Naive thymus-derived CD8-positive, alpha-beta T cell (primary cell): ENCODE data around the gene HBG2. TPM values are rescaled to one million over a fixed set of nuclear protein-coding genes. Genes with fewer than 3 reads are reported as not detected.
"Not testable (repeated sequence)": the region's sequence is repeated elsewhere in the genome, so short reads cannot be mapped to it uniquely, and the experiment has no call there.

Source experiments
- ATAC-seq, 2 donors: fragments of 150-1000 bp; cut with Tn5 transposase in 1 of 2; sonication (Bioruptor Pico), chemical (Tn5 transposase) in 1 of 2; 1 replicate in 1 of 2; 2 replicates in 1 of 2; pipeline ENCODE4 v1.10.0; 2021; ENCODE audit warnings: mild to moderate bottlenecking in 2 of 2, moderate library complexity in 2 of 2
- POLR2A ChIA-PET: fragments of 350-600 bp; sonication (Branson Sonifier 250); formaldehyde crosslinking; loops from one replicate; lab custom pipeline; 2021; ENCODE audit warnings: antibody characterized with exemption; lab: Charles Lee
- DNase-seq, 10 donors: peaks; one replicate each; pipeline versions ENCODE4 v3.0.0 to v3.0.0-alpha.2; 2020 to 2022
- H3K27ac Mint-ChIP-seq, 10 donors: one replicate each; pipeline ENCODE4 v1.8.0; 2020 to 2022; ENCODE audit warnings: mild to moderate bottlenecking in 10 of 10, mixed read lengths in 10 of 10, moderate library complexity in 4 of 10, inconsistent platforms in 1 of 10
- H3K27me3 Mint-ChIP-seq, 5 donors: one replicate each; pipeline ENCODE4 v1.8.0; 2021 to 2022; ENCODE audit warnings: mixed read lengths in 5 of 5
- H3K36me3 Mint-ChIP-seq, 3 donors: one replicate each; pipeline ENCODE4 v1.8.0; 2020 to 2022; ENCODE audit warnings: mixed read lengths in 3 of 3, mild to moderate bottlenecking in 2 of 3, inconsistent platforms in 1 of 3
- H3K4me1 Mint-ChIP-seq, 4 donors: one replicate each; pipeline ENCODE4 v1.8.0; 2021 to 2022; ENCODE audit warnings: mixed read lengths in 4 of 4
- H3K4me3 Mint-ChIP-seq, 10 donors: one replicate each; pipeline ENCODE4 v1.8.0; 2020 to 2022; ENCODE audit warnings: mild to moderate bottlenecking in 10 of 10, mixed read lengths in 10 of 10, moderate library complexity in 6 of 10, inconsistent platforms in 1 of 10
- H3K9me3 Mint-ChIP-seq, 9 donors: one replicate each; pipeline ENCODE4 v1.8.0; 2020 to 2022; ENCODE audit warnings: mixed read lengths in 9 of 9, mild to moderate bottlenecking in 3 of 9, inconsistent platforms in 1 of 9, moderate library complexity in 1 of 9
- polyA plus RNA-seq, 3 donors: library from polyadenylated mRNA; unstranded; fragments of 300-500 nt; fragmentation: Illumina TruSeq; gene quantifications; one replicate each; pipeline ENCODE4 v1.2.3, GENCODE V29; 2021
- total RNA-seq, 8 experiments: library from RNA in 2 of 8; stranded (reverse) in 2 of 8; gene quantifications; one replicate each; pipeline ENCODE4 v1.2.3 and lab custom pipeline; 2021 to 2026

HBG2 gene
- total and polyA plus RNA-seq, 5 experiments from 2014 or later: not detected

DNA sequence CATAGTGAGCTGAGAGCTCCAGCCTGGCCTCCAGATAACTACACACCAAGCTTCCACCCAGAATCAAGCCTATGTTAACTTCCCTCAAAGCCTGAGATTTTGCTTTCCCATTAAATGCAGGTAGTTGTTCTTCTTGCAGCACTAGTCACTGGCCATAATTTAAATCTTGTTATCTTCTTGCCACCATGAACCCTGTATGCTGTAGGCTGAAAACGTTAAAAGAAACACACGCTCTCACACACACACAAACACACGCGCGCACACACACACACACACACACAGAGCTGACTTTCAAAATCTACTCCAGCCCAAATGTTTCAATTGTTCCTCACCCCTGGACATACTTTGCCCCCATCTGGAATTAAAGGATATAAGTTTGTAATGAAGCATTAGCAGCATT lies 1.1 kb downstream of the HBG2 start:
- POLR2A ChIA-PET, H3K4me3 Mint-ChIP-seq, H3K36me3 Mint-ChIP-seq, H3K9me3 Mint-ChIP-seq, H3K4me1 Mint-ChIP-seq, DNase-seq, ATAC-seq, H3K27ac Mint-ChIP-seq: not testable (repeated sequence)
- H3K27me3 Mint-ChIP-seq: peaks cover 4 to 52% (median 7%) of the 10 kb centered on the region in 5 donors

DNA sequence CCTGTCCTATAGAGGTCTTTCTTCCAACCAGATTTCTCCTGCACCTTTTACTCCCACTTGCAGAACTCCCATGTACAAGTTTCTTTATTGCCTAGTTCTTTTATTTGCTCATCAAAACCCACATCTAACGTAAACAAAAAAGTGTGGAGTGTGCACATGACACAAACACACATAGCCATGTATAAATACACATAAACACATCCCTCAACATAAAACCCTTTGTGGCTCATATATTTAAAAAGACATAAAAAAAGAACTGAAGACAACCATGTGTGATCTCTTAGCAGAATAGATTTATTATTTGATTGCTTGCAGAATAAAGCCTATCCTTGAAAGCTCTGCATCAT lies 1.7 kb downstream of the HBG2 start:
- POLR2A ChIA-PET: no interaction called here
- no peak overlapping the region for H3K4me3 Mint-ChIP-seq
- peaks cover 0 to 3% (median 0%) of the 10 kb centered on the region in 9 donors for H3K9me3 Mint-ChIP-seq
- peaks cover 4 to 49% (median 7%) of the 10 kb centered on the region in 5 donors for H3K27me3 Mint-ChIP-seq
- H3K36me3 Mint-ChIP-seq: no peaks in the 10 kb centered on the region
- H3K4me1 Mint-ChIP-seq: no peaks in the 10 kb centered on the region
- DNase-seq (no peak), ATAC-seq (no peak)
- H3K27ac Mint-ChIP-seq: no peak overlapping the region

DNA sequence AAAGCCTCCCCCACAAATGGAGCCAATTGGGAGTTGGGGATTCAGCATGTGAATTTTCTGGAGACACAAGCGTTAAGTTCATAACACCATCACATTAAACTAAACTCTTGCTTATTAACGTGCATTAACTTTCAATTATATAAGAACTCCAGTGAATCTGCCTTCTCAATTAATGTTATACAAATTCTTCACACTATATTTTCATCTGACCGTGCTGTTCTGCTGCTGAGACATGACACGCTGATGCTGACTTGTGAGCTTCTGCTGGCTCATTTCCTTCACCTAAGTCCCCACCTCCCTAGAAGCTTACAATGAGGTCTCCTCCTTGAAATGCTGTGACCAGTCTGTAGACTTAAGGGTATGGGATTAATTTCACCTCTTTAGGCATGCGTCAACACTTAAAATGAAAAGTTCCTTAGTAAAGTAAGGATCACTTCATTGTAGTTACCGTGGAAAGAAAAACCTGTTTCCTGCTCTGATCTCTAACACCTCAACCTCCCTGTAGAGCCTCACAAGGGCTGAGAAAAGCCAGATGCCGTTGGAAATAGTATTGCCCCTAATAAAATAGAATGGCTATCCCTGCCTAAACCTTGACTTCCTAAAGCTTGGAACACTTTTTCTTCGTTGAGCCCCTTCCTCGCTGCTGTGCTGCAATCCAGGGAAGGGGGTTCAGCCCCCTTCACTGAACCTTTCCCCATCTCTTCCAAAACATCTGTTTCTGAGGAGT lies 2.2 kb downstream of the HBG2 start:
- H3K36me3 Mint-ChIP-seq: no peaks in the 10 kb centered on the region
- no peak overlapping the region for H3K4me3 Mint-ChIP-seq
- ATAC-seq (no peak), DNase-seq (no peak)
- no peak overlapping the region for H3K27ac Mint-ChIP-seq
- H3K9me3 Mint-ChIP-seq: peaks cover 0 to 1% (median 0%) of the 10 kb centered on the region in 9 donors
- no peaks in the 10 kb centered on the region for H3K4me1 Mint-ChIP-seq
- POLR2A ChIA-PET: no interaction called here
- peaks cover 0 to 44% (median 7%) of the 10 kb centered on the region in 5 donors for H3K27me3 Mint-ChIP-seq

DNA sequence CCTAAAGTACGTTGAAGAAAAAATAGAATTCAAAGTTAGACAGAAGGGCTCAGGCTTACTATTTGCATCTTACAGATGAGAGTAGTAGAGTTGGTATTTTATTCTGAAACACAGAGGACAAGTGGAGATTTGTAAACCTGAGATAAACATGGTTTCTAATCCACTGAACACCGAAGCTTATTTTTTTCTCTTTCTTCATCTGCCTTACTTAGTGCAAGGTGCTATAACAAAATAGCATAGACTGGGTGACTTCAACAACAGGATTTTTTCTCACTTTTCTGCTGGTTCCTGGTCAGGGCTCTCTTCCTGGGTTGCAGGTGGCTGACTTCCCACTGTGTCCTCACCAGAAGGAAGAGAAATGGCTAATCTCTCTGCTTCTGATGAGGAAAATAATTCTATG lies 2.8 kb downstream of the HBG2 start:
- no peaks in the 10 kb centered on the region for H3K36me3 Mint-ChIP-seq
- no peak overlapping the region for H3K27ac Mint-ChIP-seq
- no peak overlapping the region for H3K4me3 Mint-ChIP-seq
- DNase-seq (no peak), ATAC-seq (no peak)
- peaks cover 0 to 39% (median 7%) of the 10 kb centered on the region in 5 donors for H3K27me3 Mint-ChIP-seq
- no peaks in the 10 kb centered on the region for H3K4me1 Mint-ChIP-seq
- POLR2A ChIA-PET: no interaction called here
- peaks cover 0 to 1% (median 0%) of the 10 kb centered on the region in 9 donors for H3K9me3 Mint-ChIP-seq

DNA sequence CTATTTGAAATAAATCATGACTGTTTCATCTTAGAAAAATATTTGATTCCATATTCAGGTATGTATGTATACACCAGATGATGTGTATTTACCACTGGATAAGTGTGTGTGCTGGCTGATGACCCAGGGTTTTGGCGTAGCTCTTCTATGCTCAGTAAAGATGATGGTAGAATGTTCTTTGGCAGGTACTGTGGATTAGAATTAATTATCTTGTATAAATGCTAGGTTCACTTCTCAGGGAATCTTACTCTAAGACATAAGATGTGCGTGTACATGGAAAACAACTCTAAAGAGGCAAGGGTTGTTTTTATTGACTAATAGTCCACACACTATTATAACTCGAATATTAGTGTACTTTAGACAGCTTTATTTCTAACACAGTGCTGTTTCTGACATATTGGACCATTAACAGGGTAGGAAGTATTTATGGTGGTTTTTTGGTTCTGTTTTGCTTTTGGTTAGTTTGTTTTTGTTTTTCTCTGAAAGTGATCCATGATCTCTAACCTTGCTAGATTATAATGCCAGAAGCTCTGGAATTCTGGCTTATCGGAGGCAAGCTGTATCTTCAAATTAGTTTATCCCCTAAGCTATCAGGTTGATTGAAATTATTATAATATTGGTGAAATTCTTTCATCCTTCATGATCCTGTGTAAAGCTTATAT lies 3.9 kb downstream of the HBG2 start:
- Mint-ChIP-seq H3K27ac (no peak overlapping the region), H3K4me3 (no peak overlapping the region), H3K27me3 (peaks cover 0 to 37% (median 7%) of the 10 kb centered on the region in 5 donors), H3K9me3 (no peaks in the 10 kb centered on the region), H3K36me3 (no peaks in the 10 kb centered on the region), H3K4me1 (no peaks in the 10 kb centered on the region)
- ATAC-seq (no peak), DNase-seq (no peak)
- POLR2A ChIA-PET: no interaction called here

GRCh38 chr11:5249807-5250396 lies 4.7 kb downstream of the HBG2 start, which contains the start of gene HBG1:
HBG1 (minus strand) TSS chr11:5249857; CDS start chr11:5249804, 53 bp downstream.
- ATAC-seq, H3K4me1 Mint-ChIP-seq, H3K4me3 Mint-ChIP-seq, H3K36me3 Mint-ChIP-seq, H3K27ac Mint-ChIP-seq, POLR2A ChIA-PET, H3K9me3 Mint-ChIP-seq, DNase-seq: not testable (repeated sequence)
- peaks cover 0 to 37% (median 5%) of the 10 kb centered on the region in 5 donors for H3K27me3 Mint-ChIP-seq

DNA sequence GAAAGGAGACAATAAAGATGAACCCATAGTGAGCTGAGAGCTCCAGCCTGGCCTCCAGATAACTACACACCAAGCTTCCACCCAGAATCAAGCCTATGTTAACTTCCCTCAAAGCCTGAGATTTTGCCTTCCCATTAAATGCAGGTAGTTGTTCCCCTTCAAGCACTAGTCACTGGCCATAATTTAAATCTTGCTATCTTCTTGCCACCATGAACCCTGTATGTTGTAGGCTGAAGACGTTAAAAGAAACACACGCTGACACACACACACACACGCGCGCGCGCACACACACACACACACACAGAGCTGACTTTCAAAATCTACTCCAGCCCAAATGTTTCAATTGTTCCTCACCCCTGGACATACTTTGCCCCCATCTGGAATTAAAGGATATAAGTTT lies 6.1 kb downstream of the HBG2 start:
- H3K9me3 Mint-ChIP-seq, H3K27ac Mint-ChIP-seq, ATAC-seq, POLR2A ChIA-PET, H3K4me3 Mint-ChIP-seq, H3K36me3 Mint-ChIP-seq, DNase-seq, H3K4me1 Mint-ChIP-seq: not testable (repeated sequence)
- H3K27me3 Mint-ChIP-seq: peaks cover 0 to 39% (median 8%) of the 10 kb centered on the region in 5 donors

- POLR2A ChIA-PET: no interaction called here
- Mint-ChIP-seq H3K4me1 (no peaks in the 10 kb centered on the region), H3K27me3 (peaks cover 0 to 32% (median 5%) of the 10 kb centered on the region in 5 donors), H3K27ac (no peak overlapping the region), H3K9me3 (no peaks in the 10 kb centered on the region), H3K4me3 (no peak overlapping the region), H3K36me3 (no peaks in the 10 kb centered on the region)
- ATAC-seq (no peak), DNase-seq (no peak)
Measured at GRCh38 chr11:5247472-5248192, 6.9 kb downstream of the HBG2 start.

- no peak for ATAC-seq
- no peaks in the 10 kb centered on the region for H3K4me1 Mint-ChIP-seq
- no peaks in the 10 kb centered on the region for H3K36me3 Mint-ChIP-seq
- peaks cover 0 to 30% (median 5%) of the 10 kb centered on the region in 5 donors for H3K27me3 Mint-ChIP-seq
- no peaks in the 10 kb centered on the region for H3K9me3 Mint-ChIP-seq
- no peak for DNase-seq
- POLR2A ChIA-PET: no interaction called here
- no peak overlapping the region for H3K4me3 Mint-ChIP-seq
- no peak overlapping the region for H3K27ac Mint-ChIP-seq
Measured at GRCh38 chr11:5246772-5247471, 7.7 kb downstream of the HBG2 start.

DNA sequence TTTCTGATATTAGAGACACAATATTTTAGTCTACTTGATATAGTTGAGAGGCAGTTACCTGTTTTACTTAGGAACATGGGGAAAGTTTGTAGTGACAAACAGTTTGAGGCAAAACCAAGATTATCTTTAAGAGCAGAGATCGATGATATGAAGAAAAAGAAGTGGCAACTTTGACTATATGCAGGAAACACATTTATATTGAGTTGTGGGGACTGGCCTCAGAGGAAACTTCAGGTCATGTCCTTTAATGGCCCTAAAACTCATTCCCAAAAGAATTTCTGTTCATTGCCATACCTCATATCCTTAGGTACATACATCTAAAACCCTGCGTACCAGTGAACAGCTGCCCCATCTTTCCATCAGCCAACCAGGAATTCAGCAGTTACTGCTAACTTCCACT lies 9.4 kb downstream of the HBG2 start:
- DNase-seq (no peak), ATAC-seq (no peak)
- Mint-ChIP-seq H3K36me3 (no peaks in the 10 kb centered on the region), H3K4me3 (no peak overlapping the region), H3K9me3 (no peaks in the 10 kb centered on the region), H3K27ac (no peak overlapping the region), H3K27me3 (peaks cover 0 to 23% (median 5%) of the 10 kb centered on the region in 5 donors), H3K4me1 (no peaks in the 10 kb centered on the region)
- POLR2A ChIA-PET: no interaction called here

DNA sequence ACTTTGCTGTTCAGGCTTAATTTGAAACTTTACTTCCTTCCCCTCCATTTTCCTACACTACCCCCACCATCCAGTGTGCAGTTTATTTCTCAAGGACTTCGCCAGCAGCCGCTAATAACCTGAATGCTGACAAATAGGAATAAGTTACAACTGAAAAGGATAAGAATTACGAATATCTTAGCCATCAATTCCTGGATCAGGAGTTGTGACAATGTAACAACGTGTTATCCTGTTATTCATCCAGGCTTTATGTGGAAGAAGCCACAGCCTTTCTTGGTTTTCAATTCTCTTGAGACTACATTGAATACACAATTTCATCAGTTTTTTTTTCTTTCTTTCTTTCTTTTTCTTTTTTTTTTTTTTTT lies 10.8 kb downstream of the HBG2 start:
- H3K4me3 Mint-ChIP-seq: no peak overlapping the region
- H3K36me3 Mint-ChIP-seq: no peaks in the 10 kb centered on the region
- H3K27ac Mint-ChIP-seq: no peak overlapping the region
- POLR2A ChIA-PET: no interaction called here
- ATAC-seq (no peak), DNase-seq (no peak)
- no peaks in the 10 kb centered on the region for H3K4me1 Mint-ChIP-seq
- no peaks in the 10 kb centered on the region for H3K9me3 Mint-ChIP-seq
- peaks cover 0 to 22% (median 3%) of the 10 kb centered on the region in 5 donors for H3K27me3 Mint-ChIP-seq

- Mint-ChIP-seq H3K27me3 (peaks cover 0 to 21% (median 3%) of the 10 kb centered on the region in 5 donors), H3K27ac (no peak overlapping the region), H3K4me3 (no peak overlapping the region), H3K36me3 (no peaks in the 10 kb centered on the region), H3K4me1 (no peaks in the 10 kb centered on the region), H3K9me3 (no peaks in the 10 kb centered on the region)
- DNase-seq (no peak), ATAC-seq (no peak)
- POLR2A ChIA-PET: no interaction called here
Measured at GRCh38 chr11:5242933-5243815, 11.4 kb downstream of the HBG2 start.
